GM13977 (cell line): ENCODE measurements around the gene STX4.

ENCODE experiments used
- DNase-seq: peaks from one replicate; pipeline ENCODE4 v3.0.0; 2012; ENCODE audit warnings: low spot score
- in situ Hi-C: fragments of 300-500 bp; cut with MboI; formaldehyde crosslinking; loops from one replicate; pipeline ENCODE4 v1.12.0; 2022; ENCODE audit warnings: low sequenced_read_pairs, low pct_unique_long_range_greater_than_20kb, mixed read lengths, inconsistent platforms; ENCODE audit not compliant: unreplicated experiment
- TF ChIP-seq, protein P1 (sequence below): IDR thresholded peaks from 2 replicates; pipeline ENCODE4 v1.5.1; 2012; ENCODE audit warnings: mild to moderate bottlenecking, control low read depth; ENCODE audit not compliant: insufficient read depth; ENCODE audit errors: extremely low read depth, missing control alignments

STX4 gene

DNA sequence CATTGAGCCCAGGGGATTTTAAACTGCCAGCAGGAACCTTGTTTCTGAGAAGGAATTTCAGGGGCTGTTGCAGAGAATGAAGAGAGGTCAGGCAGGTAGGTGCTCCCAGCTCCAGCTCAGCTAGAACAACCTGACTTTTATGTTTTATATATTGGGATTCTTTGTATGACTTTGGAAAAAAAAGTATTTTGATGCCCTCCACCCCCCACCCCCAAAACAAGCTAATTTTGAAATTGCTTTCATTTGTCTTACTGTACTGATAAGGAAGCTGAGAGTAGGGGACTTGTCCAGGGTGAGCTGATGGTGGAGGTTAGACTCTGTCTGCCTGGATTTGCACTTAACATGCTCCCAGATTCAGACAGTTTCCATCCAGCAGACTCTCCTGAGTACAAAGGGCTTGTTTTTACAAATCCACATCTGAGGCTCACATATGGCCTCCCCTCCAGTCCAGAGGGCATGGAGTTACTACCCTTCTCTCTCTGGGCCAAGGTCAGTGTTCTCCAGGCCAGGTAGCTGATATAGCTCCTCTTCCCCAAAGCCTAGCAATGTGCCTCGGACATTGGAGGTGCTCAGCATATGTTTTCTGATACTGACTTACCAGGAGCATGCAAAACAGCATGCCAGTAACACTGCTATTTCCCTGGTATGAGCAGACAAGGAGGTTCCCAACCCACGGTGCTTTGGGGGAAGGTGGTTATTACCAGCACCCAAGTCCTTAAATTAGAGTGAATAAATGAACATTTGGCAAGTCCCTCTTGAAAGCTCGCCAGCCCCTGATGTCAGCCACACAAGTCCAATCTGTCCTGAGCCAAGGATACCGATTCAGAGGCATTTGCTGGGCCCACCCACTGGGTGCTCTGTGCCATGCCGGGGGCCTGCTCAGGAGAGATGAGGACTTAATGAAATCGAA lies 34.3 kb upstream of the STX4 start:
- in situ Hi-C loops = no loop called here
- TF ChIP-seq, protein P1, sequence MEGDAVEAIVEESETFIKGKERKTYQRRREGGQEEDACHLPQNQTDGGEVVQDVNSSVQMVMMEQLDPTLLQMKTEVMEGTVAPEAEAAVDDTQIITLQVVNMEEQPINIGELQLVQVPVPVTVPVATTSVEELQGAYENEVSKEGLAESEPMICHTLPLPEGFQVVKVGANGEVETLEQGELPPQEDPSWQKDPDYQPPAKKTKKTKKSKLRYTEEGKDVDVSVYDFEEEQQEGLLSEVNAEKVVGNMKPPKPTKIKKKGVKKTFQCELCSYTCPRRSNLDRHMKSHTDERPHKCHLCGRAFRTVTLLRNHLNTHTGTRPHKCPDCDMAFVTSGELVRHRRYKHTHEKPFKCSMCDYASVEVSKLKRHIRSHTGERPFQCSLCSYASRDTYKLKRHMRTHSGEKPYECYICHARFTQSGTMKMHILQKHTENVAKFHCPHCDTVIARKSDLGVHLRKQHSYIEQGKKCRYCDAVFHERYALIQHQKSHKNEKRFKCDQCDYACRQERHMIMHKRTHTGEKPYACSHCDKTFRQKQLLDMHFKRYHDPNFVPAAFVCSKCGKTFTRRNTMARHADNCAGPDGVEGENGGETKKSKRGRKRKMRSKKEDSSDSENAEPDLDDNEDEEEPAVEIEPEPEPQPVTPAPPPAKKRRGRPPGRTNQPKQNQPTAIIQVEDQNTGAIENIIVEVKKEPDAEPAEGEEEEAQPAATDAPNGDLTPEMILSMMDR = no peak
- no peak for DNase-seq

DNA sequence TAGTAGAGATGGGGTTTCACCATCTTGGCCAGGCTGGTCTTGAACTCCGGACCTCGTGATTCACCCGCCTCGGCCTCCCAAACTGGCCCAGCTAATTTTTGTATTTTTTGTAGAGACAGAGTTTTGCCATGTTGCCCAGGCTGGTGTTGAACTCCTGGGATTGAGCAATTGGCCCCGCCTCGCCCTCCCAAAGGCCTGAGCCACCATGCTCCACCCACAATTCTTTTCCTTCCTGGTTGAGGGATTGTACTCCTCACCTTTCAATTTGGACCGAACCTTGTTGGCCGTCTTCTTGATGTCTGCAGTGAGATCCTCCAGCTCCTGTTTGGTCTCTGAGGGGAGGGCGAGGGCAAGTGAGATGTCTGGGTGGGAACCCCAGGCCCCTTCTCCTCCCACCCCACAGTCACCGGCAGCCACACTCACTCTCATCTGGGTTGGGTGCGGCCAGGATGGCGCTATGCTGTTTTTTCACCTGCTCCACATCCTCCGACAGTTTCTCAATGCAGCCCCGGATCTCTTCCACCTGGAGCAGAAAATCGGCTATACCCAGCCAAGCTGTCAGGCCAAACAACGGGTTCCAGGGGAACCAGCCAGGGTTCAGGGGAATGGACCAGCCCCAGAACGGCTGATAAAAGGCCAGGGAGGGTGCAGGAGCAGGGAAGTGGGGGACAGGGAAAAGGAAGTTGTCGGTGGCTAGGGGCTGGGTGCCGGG lies 32.5 kb upstream of the STX4 start:
- TF ChIP-seq, protein P1 = no peak
- in situ Hi-C loops = no loop called here
- no peak for DNase-seq

DNA sequence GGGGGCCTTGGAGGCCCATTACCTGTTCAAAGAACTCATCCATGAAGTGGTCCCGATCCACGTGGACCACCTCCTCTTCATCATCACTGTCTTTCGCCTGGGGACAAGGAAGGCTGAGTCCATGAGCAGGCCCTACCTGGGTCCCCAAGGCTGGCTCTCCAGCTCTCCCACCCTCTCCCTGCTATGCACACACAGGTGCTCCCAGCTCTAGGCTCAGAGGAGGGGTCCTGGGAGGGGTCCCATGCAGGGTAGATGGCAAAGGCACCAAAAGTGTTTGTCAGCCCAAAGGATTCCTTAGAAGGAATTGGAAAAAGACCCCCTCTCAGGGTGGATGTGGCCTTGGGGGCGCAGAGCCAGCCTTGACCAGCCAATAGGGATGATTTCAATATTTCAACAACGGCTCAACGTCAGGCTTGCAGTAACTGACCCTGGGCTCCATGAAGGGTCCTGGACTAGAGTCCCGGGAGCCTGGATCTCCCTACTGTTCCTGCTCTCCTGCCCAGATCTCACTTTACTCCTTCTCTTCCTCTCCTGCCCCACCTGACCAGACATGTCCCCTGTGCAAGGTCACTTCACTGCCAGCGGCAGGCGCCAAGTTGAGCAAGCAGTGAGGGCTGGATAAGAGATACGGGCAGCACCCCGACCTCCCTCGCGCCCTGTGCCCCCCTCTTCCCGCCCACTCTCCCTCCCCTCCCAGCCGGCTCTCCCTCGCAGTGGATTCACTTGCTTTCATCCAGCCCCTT lies 31.7 kb upstream of the STX4 start:
- in situ Hi-C loops = no loop called here
- TF ChIP-seq, protein P1 = no peak

DNA sequence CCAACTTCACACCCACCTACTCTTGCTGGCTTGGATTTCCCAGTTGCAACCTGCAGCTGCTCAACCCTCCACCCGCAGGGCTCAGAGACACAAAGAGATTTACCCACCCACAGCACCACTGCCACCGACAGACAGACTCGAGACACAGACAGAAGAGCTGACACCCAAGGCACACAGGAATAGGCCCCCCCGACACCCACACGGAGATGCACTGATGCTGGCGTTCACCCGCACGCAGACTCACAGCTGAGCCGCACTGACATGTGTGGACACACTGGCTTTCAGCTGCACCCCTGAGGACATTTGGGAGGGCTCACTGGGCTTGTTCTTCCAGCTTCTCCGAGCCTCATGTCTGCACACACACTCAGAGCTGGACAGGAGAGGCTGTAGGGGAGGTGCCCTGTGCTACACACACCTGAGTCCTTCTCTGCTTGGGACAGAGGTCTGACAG lies 31.1 kb upstream of the STX4 start:
- TF ChIP-seq, protein P1 = no peak
- in situ Hi-C loops = no loop called here
- no peak for DNase-seq

More for the DNA sequence above, 31.7 kb upstream of the STX4 start:
- DNase-seq = no peak

DNA sequence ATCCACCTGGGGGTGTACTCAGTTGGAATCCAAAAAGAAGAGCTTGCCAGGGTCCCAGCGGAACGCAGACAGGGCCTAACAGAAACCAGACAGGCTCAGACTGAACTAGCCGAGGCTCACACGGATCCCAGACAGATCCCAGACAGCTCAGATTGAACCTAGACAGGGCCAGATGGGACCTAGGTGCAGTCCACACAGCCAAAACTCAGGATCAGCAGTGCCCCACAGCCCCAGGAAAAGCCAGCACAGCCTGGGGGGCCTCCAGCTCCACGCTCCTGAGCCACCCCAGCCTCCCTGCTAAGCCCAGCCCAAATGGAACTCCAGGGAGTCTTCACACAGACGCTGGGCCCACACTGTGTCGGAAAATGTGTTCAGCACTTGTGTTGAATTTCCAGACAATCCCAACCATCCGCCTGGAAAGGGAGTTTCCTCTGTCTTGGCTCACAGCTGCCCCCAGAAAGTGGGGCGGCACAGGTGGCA lies 30.5 kb upstream of the STX4 start:
- TF ChIP-seq, protein P1 = no peak
- in situ Hi-C loops = no loop called here
- no peak for DNase-seq

DNA sequence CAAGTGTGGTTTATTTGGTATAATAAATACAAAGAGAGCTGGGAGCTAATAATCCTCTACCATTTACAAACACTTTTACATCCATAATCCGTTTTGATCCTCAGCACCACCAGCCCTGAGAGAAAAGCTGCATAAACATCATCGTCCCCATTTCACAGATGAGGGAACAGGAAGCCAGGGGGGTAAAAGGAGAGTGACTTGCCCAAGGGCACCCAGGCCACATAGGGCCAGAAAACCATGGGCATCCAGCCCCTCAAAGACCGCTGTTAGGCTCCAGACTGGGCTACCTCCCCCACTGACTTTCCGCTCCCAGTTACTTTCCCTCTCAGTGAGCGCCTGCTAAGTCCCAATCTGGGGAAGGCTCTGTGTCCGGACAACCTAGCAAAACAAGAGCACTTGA lies 29.6 kb upstream of the STX4 start:
- DNase-seq = no peak
- in situ Hi-C loops = no loop called here

More for the DNA sequence above, 29.6 kb upstream of the STX4 start:
- TF ChIP-seq, protein P1 = no peak
